KOPT-K1 (cell line): ENCODE measurements around the gene MACROD2.

Experiments used
- H3K27ac ChIP-seq: fragments of 200-600 bp; sonication (generic); 2 replicates; pipeline ENCODE4 v1.5.1; 2016; ENCODE audit warnings: antibody characterized with exemption, mild to moderate bottlenecking, low read depth, low read length; ENCODE audit not compliant: poor library complexity, severe bottlenecking
- H3K36me3 ChIP-seq: fragments of 200-600 bp; sonication (generic); 2 replicates; pipeline ENCODE4 v1.5.1; 2017; ENCODE audit warnings: antibody characterized with exemption, mild to moderate bottlenecking, low read length, moderate library complexity; ENCODE audit not compliant: insufficient read depth
- H3K9me3 ChIP-seq: fragments of 200-600 bp; sonication (generic); 2 replicates; pipeline ENCODE4 v1.5.1; 2017; ENCODE audit warnings: antibody characterized with exemption, low read length, mild to moderate bottlenecking; ENCODE audit not compliant: insufficient read depth, poor library complexity, severe bottlenecking

The MACROD2 gene

DNA sequence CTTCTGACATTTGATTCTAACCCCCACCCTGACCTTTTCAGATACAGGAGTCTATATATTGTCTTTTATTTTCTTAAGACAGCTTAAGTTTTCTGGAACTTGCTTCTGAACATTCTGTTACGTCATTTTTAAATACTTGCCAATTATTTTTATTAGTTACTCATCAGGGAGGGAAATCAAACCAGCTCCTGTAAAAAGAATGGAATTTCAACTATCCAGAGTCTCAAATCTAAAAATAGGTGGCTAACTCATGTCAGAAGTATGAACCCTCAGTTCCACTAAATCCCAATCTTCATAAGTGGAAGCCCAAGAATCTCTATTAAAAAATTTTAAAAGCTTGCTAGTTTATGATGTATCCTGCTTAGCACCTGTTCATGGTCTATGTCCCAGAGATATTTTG is 1677.9 kb downstream of the MACROD2 start:
- H3K36me3 ChIP-seq = no peaks in the 10 kb centered on the region
- H3K27ac ChIP-seq = no peak overlapping the region
- H3K9me3 ChIP-seq = no peaks in the 10 kb centered on the region

DNA sequence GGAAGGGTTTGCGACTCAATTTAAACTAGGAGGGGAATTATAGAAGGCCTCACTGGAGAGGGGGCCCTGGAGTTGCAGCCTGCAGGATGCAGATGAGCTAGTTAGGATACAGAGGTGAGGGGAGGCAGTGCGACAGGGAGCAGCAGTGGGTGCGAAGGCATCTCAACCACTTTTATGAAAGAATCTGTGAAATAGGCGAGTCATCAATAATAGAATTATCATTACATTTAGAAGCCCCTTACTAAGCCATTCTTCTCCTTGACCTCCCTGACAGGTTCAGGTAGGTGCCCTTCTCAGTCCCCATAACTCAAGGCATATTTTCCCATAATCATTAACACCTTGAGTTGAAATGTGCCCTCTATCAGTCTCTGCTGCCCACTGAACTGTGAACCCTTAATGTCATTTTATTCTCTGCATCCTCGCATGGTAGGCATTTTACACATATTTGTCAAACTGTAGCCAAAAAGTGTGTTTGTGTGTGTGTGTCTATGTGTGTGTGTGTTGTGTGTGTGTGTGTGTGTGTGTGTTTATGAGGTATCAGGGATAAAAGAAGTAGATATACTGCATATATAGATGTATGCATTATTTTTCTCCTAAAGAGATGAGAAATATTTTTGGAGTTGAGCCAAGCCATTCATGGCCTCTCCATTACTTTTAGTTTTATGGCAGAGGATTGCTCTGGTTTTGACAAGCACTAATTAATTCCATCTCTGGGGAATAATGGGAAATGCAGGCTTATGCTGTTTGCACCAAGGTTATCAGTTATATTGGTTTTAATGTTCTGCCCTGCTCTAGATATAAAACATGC is 1679.1 kb downstream of the MACROD2 start:
- H3K9me3 ChIP-seq = no peaks in the 10 kb centered on the region
- no peak overlapping the region for H3K27ac ChIP-seq
- H3K36me3 ChIP-seq = no peaks in the 10 kb centered on the region

DNA sequence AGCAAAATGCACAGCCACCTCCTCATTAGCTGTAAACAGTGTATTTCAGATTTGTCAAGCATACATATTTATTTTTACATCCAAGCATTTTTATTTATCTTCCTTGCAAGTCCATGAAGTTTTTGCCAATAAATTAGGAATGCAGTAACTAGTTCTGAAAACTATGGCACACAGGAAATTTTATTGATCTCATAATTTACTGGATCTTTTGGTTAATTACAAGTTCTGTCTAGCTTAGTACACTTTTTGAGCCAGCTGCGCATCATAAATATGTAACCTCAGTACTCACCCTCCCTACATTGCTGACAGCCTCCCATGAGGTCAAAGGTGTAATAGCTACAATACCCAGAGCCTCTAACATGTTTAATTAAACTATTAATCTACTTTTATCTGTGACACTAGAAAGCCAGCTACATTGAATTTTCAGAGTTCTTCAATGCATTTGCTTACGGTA is 1679.8 kb downstream of the MACROD2 start:
- no peaks in the 10 kb centered on the region for H3K36me3 ChIP-seq
- no peaks in the 10 kb centered on the region for H3K9me3 ChIP-seq
- no peak overlapping the region for H3K27ac ChIP-seq

DNA sequence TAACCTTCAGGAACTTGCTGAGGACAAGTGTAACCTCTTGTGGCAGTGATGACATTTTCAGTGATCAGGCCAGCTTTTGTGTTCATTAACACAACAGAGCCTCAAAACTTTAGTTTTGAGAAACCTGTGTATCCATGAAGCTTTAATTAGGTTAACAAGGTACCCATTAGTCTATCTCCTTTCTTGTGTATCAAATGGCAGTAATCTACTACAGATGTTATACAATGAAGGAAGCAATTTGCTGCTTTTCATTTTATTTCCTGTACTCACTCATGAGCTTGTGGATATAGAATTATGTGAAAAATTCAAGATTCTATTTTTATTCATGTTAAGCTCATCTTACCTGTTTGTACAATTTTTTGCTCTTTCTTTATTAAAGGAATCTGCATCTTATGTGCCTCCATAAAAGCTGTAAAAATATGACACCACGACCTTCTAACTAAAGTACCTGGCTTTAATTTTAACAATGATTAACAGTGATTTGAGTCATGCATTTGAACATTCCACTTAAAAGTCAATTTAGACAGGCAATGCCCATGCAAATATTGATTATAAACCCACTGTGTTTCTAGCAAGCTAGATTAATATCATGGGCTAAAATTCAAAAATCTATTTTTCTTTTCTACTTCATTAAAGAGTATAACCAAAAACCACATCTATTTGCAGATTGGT is 1680.6 kb downstream of the MACROD2 start:
- no peak overlapping the region for H3K27ac ChIP-seq
- H3K36me3 ChIP-seq = no peaks in the 10 kb centered on the region
- H3K9me3 ChIP-seq = no peaks in the 10 kb centered on the region

DNA sequence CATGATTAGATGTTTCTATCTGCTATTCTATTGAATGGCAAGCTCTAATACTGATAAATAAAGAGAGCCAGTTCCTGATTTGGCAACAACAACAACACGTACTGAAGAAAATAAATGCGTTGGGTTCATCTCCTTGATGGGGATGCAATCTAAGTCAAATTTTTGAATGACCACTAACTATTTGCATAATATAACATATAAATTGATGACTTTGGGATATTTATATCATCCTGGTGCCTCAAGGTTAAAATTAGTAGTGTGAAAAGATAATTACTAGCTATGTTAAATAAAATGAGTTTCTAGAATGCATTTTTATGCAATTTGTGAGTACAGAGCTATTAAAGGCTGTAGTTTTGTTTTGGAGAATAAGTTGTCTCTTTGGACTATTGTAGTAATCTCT is 1681.5 kb downstream of the MACROD2 start:
- H3K9me3 ChIP-seq = no peaks in the 10 kb centered on the region
- no peak overlapping the region for H3K27ac ChIP-seq
- H3K36me3 ChIP-seq = no peaks in the 10 kb centered on the region

DNA sequence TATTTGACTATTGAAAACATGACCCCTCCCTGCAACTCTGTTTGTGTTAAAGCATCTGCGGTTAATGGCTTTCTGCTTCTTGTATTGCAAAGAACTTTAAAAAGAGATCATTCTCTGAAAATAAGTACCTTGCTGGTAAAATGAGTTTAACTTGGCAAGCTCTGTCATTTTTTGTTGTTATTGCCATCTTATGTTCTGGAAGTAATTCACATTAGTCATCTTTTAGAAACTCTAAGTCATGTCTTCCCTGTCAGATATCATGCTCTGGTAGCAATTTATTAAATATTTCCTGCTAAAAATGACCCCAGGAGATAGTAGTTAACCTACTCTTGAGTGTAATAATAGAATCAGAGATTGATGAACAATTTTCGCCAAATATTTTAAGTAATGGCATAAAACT is 1687.4 kb downstream of the MACROD2 start:
- Histone ChIP-seq H3K27ac (no peak overlapping the region), H3K36me3 (no peaks in the 10 kb centered on the region), H3K9me3 (no peaks in the 10 kb centered on the region)

DNA sequence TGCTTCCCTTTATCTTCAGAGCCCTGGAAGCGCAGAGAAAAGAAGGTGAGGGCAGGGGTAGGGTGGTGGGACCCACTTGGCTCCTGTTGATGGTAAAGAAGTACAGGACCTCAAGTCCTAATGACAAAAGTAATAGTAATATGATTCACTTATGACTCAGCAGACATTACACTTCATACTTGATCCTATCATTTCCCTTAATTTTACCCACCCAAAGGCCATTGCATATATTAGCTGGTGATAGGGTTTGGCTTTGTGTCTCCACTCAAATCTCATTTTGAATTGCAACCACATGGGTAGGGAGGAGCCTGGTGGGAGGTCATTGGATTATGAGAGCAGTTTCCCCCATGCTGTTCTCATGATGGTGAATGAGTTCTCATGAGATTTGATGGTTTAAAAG is 1697.3 kb downstream of the MACROD2 start:
- H3K36me3 ChIP-seq = no peaks in the 10 kb centered on the region
- H3K27ac ChIP-seq = no peak overlapping the region
- H3K9me3 ChIP-seq = no peaks in the 10 kb centered on the region

DNA sequence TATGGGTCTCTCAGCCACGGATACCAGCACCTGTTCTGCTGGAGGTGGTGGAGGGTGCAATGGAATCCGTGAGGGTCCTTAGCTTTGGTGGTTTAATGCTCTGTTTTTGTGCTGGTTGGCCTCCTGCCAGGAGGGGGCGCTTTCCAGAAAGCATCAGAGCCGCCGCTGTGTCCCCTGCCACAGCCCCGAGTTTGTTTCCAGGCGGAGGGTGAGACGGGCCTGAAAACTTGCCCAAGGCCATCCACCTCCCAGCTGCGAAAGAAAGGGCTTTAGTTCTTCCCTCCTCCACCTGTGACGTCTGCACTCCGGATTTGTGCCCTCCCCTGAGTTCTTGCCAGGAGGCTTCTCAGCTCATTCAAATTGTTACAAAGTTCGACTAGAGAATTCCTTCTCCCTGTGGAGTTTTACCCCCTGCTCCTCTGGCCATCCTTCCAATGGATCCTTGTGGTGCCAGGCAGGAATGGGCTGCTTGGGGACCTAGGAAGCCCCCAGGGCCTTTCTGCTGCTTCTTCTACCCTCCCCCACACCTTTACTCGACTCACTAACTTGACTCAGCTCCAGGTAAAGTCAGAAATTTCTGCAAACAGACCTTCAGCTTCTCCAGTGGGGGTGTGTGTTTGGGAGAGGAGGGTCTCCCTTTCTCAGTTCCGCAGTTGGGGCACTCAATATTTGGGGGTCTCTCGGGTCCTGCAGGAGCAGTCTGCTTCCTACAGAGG is 1704.3 kb downstream of the MACROD2 start:
- no peaks in the 10 kb centered on the region for H3K36me3 ChIP-seq
- H3K27ac ChIP-seq = no peak overlapping the region
- H3K9me3 ChIP-seq = no peaks in the 10 kb centered on the region

DNA sequence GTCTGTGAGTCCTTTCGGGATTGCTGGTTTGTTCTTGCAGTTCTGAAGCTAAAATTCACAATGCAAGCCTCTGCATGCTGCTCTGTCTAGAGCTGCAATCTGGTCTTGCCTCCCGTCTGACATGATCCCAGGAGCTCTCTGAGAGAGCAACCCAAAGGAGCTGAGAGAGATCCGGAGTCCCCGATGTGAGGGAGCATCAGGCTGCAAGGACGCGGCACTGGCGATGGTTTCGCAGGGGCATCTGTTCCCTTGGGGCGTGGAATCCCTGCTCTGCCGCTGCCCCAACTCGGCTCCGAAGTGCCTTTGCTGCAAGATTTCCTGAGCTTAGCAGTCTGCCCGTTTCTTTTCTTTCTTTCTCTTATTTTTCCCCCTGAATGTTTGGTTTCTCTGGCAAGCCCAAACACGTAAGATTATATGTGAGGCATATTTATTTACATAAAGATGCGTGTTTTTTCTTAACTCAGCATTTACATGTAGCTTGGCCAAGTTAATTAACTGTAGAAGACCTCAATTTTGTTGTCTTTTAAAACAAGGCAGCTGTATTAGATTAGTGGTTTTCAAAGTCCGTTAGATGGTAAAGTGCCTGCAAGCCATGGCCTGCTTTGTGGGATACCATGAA is 1704.9 kb downstream of the MACROD2 start:
- H3K27ac ChIP-seq = no peak overlapping the region
- no peaks in the 10 kb centered on the region for H3K36me3 ChIP-seq
- H3K9me3 ChIP-seq = no peaks in the 10 kb centered on the region

DNA sequence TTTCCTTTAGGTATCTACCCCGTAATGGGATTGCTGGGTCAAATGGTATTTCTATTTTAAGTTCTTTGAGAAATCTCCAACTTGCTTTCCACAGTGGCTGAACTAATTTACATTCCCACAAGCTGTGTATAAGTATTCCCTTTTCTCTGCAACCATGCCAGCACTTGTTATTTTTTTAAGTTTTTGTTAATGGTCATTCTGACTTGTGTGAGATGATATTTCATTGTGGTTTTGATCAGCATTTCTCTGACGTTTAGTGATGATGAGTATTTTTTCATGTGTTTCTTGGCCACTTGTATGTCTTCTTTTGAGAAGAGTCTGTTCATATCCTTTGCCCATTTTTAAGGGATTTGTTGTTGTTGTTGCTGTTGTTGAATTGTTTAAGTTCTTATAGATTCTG is 1706.8 kb downstream of the MACROD2 start:
- Histone ChIP-seq H3K9me3 (no peaks in the 10 kb centered on the region), H3K27ac (no peak overlapping the region), H3K36me3 (no peaks in the 10 kb centered on the region)

DNA sequence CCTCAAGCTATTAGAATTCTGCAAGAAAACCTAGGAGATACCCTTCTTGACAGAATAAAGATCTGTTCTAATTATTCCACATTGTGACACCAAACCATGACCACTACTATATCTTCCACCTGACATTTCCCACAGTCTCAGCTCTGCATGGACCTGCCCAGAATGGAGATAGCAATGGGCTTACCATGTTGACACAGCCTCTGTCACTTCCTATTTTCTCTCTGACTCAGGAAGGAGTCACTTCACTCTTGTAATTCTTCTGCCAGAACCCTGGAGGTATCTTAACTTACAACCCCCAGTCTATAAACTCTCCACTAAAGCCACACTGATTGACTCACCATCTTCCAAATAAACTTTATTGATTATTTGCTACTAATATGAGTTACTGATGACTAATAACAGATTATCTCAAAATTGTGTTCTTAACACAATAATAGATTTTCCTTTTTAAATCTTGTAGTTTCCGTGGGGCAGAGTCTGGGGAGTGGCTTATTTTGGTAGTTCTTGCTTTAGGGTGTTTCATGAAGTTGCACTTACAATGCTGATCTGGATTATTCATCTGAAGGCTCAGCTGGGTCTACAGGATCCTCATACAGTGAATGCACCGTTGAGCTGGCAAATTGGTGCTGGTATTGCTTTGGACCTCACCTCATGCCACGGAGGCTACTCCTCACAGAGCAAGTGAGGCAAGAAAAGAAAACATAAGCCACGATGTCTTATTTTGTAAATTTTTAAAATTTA is 1708.0 kb downstream of the MACROD2 start:
- Histone ChIP-seq H3K9me3 (no peaks in the 10 kb centered on the region), H3K36me3 (no peaks in the 10 kb centered on the region), H3K27ac (no peak overlapping the region)

DNA sequence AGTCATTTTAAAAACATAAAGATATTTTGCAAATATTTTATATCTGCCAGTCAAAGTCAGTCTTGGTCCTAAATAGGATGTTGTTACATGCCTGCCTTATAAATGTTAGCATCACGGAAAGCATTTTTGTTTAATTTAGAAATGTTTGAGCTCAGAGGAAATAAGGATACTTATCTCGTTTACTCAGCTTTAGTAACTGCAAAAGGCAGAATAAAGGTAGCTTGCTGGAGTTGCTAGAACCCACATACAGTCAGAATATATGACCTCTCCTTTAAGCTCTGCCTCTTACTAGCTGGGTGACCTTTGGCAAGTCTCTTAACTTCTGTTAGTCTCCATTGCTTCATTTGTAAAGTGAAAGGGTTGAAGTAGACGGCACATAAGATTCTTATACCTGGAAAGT is 1710.7 kb downstream of the MACROD2 start:
- no peaks in the 10 kb centered on the region for H3K9me3 ChIP-seq
- no peak overlapping the region for H3K27ac ChIP-seq
- no peaks in the 10 kb centered on the region for H3K36me3 ChIP-seq

DNA sequence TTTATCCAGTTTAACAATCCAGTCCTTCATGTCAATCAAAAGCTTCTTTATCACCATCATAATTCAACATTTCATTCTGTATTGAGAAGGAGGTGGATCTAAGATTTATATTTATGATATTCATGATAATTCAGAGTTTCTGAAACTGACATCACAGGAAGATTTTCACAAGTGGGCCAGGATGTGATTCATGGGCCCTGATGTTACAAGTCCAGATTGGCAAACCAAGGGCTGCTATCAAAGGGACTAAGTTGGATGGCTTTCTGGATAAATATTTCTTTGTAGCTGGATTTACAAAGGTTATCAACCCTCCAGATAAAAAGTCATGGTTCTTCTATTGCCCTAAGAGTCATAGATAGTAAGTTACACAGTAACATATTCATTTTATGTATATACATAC is 1711.4 kb downstream of the MACROD2 start:
- Histone ChIP-seq H3K9me3 (no peaks in the 10 kb centered on the region), H3K36me3 (no peaks in the 10 kb centered on the region), H3K27ac (no peak overlapping the region)

DNA sequence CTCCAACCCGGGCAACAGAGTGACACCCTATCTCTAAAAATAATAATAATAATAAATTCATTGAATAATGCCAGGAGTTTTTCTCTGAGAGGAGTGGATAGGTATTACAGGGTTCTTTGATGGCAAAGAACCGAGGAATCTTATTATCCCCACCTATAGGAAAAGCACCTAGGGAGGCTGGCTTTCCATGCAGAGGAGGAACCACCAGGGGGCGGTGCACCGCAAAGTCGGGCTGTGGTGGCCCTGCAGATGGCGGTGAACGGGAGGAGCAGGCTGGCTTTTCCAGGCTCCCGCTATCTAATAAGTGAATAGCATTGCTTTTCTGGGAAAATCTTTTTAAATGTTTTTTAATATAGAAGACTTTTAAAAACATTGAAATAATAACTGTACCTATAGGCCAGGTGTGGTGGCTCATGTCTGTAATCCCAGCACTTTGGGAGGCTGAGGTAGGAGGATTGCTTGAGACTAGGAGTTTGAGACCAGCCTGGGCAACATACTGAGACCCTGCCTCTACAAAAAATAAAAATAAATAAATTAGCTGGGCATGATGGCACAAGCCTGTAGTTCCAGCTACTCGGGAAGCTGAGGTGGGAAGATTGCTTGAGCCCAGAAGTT is 1713.8 kb downstream of the MACROD2 start:
- Histone ChIP-seq H3K36me3 (no peaks in the 10 kb centered on the region), H3K27ac (no peak overlapping the region), H3K9me3 (no peaks in the 10 kb centered on the region)
